GM12801 (cell line): ENCODE data around the gene RASSF8.

Source experiments
- CTCF ChIP-seq: IDR thresholded peaks from one replicate; pipeline ENCODE4 v1.5.1; 2011; ENCODE audit warnings: control low read depth; ENCODE audit not compliant: insufficient read length; ENCODE audit errors: extremely low read depth

RASSF8 gene

GRCh38 chr12:25949343-25949742 is 9.1 kb upstream of the RASSF8 start:
- no peak for TF ChIP-seq CTCF

- TF ChIP-seq CTCF = no peak
Measured at GRCh38 chr12:25950329-25951115, 8.0 kb upstream of the RASSF8 start.

DNA sequence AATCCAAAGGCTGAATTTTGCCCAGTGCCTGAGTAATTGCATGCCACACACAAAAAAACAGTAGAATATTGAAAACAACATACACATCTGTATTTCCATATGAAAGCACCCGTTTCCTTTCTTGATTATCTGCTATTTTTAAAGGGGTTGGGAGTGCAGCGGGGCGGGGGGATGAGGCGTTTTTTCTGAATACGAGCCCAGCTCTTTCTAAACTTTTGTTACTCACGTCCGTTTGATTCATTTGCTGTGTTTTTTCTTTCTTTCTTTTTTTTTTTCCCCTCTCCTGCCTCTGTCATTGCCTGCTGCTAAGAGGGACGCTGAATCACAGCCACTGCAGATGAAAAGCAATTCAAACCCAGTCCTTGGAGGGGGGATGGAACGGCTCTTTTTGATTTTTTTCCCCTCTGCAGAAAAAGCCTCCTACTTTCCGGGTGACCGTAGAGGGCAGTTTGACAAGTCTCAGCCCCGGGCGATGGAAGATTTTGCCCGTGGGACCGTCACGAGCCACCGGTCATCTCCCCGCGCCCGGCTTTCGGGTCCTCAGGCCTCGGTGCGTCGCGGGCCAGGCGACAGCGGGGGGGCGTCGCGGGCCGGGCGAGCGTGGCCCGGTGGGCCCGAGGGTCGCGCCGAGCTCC is 572 bp upstream of the RASSF8 start:
- TF ChIP-seq CTCF = no peak

DNA sequence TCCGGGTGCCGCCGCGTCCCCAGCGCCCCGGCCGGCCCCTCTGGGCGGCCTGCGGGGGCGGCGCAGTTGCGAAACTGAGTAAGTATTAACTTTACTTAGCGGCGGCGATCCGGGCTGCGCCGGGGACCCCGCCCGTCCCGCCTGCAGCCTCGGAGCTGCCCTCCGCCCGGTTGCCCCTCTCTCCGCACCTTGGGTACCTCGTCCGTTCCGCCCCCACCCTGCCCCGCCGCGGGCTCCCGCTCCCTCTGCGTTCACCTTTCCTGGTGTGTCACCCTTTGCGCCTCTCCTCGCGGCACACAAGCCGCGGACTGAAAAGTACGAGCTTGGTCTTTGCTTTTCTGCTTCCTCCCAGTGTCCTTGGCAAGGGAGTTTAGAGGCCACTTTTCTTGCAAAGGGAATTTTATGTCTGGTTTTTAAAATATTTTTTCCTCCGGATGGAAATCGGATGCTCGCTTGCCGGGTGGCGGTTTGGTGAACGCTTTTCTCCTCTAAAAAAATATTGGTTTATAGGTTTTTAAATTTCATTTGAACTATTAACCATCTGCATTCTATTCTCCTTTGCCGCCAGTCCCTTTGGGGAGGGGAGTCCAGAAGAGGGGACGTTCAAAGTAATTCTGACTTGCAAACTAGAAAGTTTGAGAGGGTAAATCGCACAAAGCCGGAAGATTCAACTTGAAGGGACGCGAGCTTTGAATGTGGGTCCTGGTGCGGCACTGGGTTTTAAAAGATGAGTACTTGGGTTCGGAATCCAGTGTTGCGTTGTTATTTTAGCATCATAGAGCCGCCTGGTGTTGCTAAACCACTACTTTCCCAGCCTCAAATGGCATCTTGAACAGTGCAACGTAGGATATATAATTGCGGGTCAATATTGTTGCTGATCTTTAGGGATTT is 834 bp downstream of the RASSF8 start:
- no peak for TF ChIP-seq CTCF

- no peak for TF ChIP-seq CTCF
Measured at GRCh38 chr12:25960143-25960542, 1.7 kb downstream of the RASSF8 start.

DNA sequence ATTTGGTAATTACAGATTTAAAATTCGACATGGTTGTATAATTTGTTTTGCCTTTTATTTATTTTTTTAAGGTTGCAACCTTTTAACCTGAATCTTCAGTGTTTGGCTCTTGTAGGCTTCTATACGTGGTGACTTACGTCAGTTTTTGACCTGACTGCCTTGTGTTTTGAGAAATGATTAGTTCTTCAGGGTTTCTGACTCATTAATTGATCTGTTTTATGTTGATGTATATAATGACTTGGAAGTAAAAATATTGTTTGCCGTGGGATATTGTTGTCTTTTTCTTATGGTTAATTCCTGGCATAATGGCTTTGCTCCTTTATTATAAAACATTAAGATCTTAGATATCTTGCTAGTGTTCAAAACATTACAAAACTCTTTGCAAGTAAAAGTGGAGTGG is 2.5 kb downstream of the RASSF8 start:
- no peak for TF ChIP-seq CTCF

- no peak for TF ChIP-seq CTCF
Measured at GRCh38 chr12:25962932-25963525, 4.5 kb downstream of the RASSF8 start.
